H54 (cell line): ENCODE results near the gene DCAF11.

Source experiments
- DNase-seq: peaks from one replicate; pipeline ENCODE4 v3.0.0; 2011; ENCODE audit warnings: low spot score, mixed read lengths; ENCODE audit not compliant: insufficient read length
- FAIRE-seq: peaks from 3 replicates; lab custom pipeline; 2011; peaks lifted over from hg19 to GRCh38; lab: Jason Lieb, UNC
- POLR2A ChIP-seq: IDR thresholded peaks from 2 replicates; pipeline ENCODE4 v1.6.1; 2011; ENCODE audit warnings: low read depth, mild to moderate bottlenecking, low read length

The DCAF11 gene

GRCh38 chr14:24114532-24115421 lies at the start of gene DCAF11, which contains the start of gene NRL:
Gene DCAF11 (plus strand): TSS chr14:24114777. CDS start chr14:24115595, 818 bp downstream.
Gene NRL (minus strand): TSS chr14:24114949. CDS start chr14:24082848, 32,101 bp downstream.
- FAIRE-seq (peak; percentile 86), DNase-seq (peak; percentile 82)
- peak; percentile 20; the same call in 1 of the 2 replicates for TF ChIP-seq POLR2A

- FAIRE-seq: no peak
These were observed 49.7 kb upstream of the DCAF11 start for GRCh38 chr14:24064856-24065255.

DNA sequence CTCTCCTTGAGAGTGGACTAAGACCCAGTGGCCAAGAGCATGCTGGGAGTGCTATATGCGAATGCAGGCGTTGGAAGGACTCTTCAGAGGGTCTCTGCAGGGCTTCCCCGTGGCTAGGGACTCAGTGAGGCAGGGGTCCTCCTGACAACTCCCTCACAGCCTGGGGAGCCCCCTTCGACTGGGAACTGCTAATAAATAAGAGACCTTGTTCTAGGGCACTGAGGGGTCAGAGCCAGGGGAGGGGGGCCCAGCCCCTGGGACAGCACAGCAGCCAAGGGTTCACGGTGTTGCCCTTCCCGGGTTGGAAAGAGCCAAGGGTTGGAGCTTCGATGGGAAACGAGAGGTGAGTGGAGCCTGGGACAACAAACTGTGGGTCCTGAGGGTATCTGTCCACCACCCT lies 49.2 kb upstream of the DCAF11 start:
- DNase-seq: no peak
- no peak for TF ChIP-seq POLR2A
- no peak for FAIRE-seq

More at GRCh38 chr14:24064856-24065255, 49.7 kb upstream of the DCAF11 start:
- no peak for DNase-seq
- no peak for TF ChIP-seq POLR2A

DNA sequence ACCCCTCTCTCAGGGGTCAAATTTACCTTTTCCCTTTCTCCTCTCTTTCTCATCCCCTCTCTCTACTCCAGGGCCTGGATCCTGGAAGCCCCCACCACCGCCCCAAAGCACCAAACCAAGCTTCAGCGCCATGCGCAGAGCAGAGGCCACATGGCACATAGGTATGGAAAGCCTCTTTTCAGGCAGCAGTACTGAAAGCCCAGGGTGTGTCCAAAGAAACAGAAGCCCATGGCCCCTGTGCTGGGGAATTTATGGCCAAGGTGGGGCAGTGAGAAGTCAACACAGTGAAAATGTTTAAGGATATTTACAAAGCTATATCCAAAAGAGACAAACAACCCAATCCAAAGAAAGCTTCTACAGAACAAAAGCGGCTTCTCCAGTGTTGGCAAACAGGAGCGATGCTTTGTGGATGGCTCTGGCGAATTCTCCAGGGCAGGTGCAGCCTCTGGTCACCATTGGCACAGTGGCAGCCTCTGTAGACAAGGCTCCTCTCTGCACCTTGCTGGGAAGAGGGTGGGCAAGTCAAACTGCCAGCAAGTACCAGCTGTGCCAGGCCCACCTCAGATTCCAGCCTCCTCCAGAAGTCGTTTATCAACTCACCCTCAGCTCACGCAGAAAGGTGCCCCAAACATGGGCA lies 48.0 kb upstream of the DCAF11 start:
- no peak for DNase-seq
- TF ChIP-seq POLR2A: no peak
- FAIRE-seq: no peak

GRCh38 chr14:24067133-24068082 lies 47.2 kb upstream of the DCAF11 start:
- TF ChIP-seq POLR2A: no peak
- FAIRE-seq (no peak), DNase-seq (no peak)

GRCh38 chr14:24068711-24069410 lies 45.7 kb upstream of the DCAF11 start:
- no peak for TF ChIP-seq POLR2A
- DNase-seq (no peak), FAIRE-seq (no peak)

GRCh38 chr14:24069411-24069735 lies 45.2 kb upstream of the DCAF11 start:
- DNase-seq: no peak
- FAIRE-seq: no peak
- no peak for TF ChIP-seq POLR2A

GRCh38 chr14:24070285-24071143 lies 44.1 kb upstream of the DCAF11 start:
- DNase-seq: no peak

DNA sequence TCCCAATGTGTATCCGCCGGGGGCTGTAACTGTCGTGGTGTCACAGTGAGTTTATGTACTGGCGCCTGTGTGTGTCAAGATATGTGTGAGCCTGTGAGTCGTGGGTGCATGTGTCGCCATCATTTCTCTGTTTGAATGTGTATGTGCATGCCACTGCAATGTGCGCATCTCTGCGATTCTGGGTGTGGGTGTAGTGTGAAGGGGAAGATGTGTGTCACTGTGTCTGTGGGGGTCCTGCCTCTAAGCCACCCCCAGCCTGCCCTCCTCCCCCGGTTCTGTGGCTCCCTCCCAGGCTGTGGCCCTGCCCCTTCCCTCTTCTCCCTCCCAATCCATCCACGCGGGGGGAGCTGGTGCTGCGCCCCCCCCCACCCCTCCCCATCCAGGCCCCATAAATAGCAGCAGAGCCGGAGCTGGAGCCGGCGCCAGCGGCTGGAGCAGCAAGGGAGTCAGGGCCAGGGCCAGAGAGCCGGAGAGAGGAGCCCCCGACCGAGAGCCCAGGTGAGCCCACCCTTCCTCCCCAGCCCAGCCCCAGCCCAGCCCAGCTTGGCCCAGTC lies 43.4 kb upstream of the DCAF11 start, which contains the start of gene CPNE6:
Gene CPNE6 (plus strand): TSS at position 419 of the 554 bp plus-strand sequence. CDS start 1,375 bp downstream, outside the sequence.
- no peak for FAIRE-seq
- no peak for TF ChIP-seq POLR2A
- DNase-seq: no peak

More at GRCh38 chr14:24070285-24071143, 44.1 kb upstream of the DCAF11 start:
- TF ChIP-seq POLR2A: no peak
- FAIRE-seq: no peak

GRCh38 chr14:24071836-24072430 lies 42.6 kb upstream of the DCAF11 start:
- DNase-seq (no peak), FAIRE-seq (no peak)
- TF ChIP-seq POLR2A: no peak

GRCh38 chr14:24072436-24072835 lies 42.1 kb upstream of the DCAF11 start:
- FAIRE-seq: no peak

More at GRCh38 chr14:24072436-24072835, 42.1 kb upstream of the DCAF11 start:
- no peak for TF ChIP-seq POLR2A
- no peak for DNase-seq
